GM23248 (cell line): ENCODE data around the gene FAM187B. TPM values are rescaled to one million over a fixed set of nuclear protein-coding genes. Genes with fewer than 3 reads are reported as not detected.

Experiments
- DNase-seq: peaks from one replicate; pipeline ENCODE4 v3.0.0-alpha.2; 2015
- H2AFZ ChIP-seq: fragments of 200-600 bp; sonication (generic); 2 replicates; pipeline ENCODE4 v1.6.1; 2016; ENCODE audit warnings: antibody characterized with exemption
- H3F3A ChIP-seq: fragments of 200-600 bp; sonication (generic); 2 replicates; pipeline ENCODE4 v1.6.1; 2016; ENCODE audit warnings: mild to moderate bottlenecking, antibody characterized with exemption, mixed run types; ENCODE audit not compliant: insufficient read depth
- H3K27ac ChIP-seq: fragments of 200-600 bp; sonication (generic); 2 replicates; pipeline ENCODE4 v1.5.1; 2016; ENCODE audit warnings: mild to moderate bottlenecking
- H3K27me3 ChIP-seq: fragments of 200-600 bp; sonication (generic); replicated peaks from 2 replicates; pipeline ENCODE4 v1.6.1; 2016; ENCODE audit warnings: mild to moderate bottlenecking; ENCODE audit not compliant: insufficient read depth
- H3K36me3 ChIP-seq: fragments of 200-600 bp; sonication (generic); 2 replicates; pipeline ENCODE4 v1.6.1; 2016; ENCODE audit warnings: low read depth, mild to moderate bottlenecking
- H3K4me1 ChIP-seq: fragments of 200-600 bp; sonication (generic); 2 replicates; pipeline ENCODE4 v1.6.1; 2016; ENCODE audit warnings: mild to moderate bottlenecking; ENCODE audit not compliant: insufficient read depth
- H3K4me2 ChIP-seq: fragments of 200-600 bp; sonication (generic); one replicate; pipeline ENCODE4 v1.6.1; 2016; ENCODE audit warnings: mild to moderate bottlenecking; ENCODE audit not compliant: unreplicated experiment
- H3K4me3 ChIP-seq: fragments of 200-600 bp; sonication (generic); 2 replicates; pipeline ENCODE4 v1.5.1; 2016; ENCODE audit warnings: mild to moderate bottlenecking
- H3K79me2 ChIP-seq: fragments of 200-600 bp; sonication (generic); 2 replicates; pipeline ENCODE4 v1.6.1; 2016; ENCODE audit warnings: mild to moderate bottlenecking; ENCODE audit not compliant: insufficient read depth
- H3K9ac ChIP-seq: fragments of 200-600 bp; sonication (generic); 2 replicates; pipeline ENCODE4 v1.6.1; 2016; ENCODE audit warnings: mild to moderate bottlenecking
- H3K9me2 ChIP-seq: fragments of 200-600 bp; sonication (generic); 2 replicates; pipeline ENCODE4 v1.6.1; 2016; ENCODE audit warnings: mixed run types, mild to moderate bottlenecking, moderate library complexity; ENCODE audit not compliant: insufficient read depth
- H3K9me3 ChIP-seq: fragments of 200-600 bp; sonication (generic); one replicate; pipeline ENCODE4 v1.6.1; 2017; ENCODE audit warnings: low read depth
- H4K20me1 ChIP-seq: fragments of 200-600 bp; sonication (generic); 2 replicates; pipeline ENCODE4 v1.6.0; 2016; ENCODE audit not compliant: insufficient read depth
- EZH2 ChIP-seq: fragments of 200-600 bp; sonication (generic); IDR thresholded peaks from 2 replicates; pipeline ENCODE4 v1.6.1; 2018; ENCODE audit warnings: antibody characterized with exemption, mild to moderate bottlenecking; ENCODE audit not compliant: insufficient read depth, poor library complexity, severe bottlenecking
- EZH2phosphoT487 ChIP-seq: fragments of 200-600 bp; sonication (generic); IDR thresholded peaks from 2 replicates; pipeline ENCODE4 v1.6.1; 2018; ENCODE audit warnings: antibody characterized with exemption, moderate library complexity, mild to moderate bottlenecking, low read depth; ENCODE audit not compliant: insufficient read depth
- WGBS, 2 experiments: methylation state at CpG; one replicate each; pipeline ENCODE4 v1.1.6; 2015 to 2017; ENCODE audit warnings: low lambda C conversion rate in 2 of 2, low coverage in 1 of 2; ENCODE audit errors: missing lambda C conversion rate in 2 of 2; 5-methylcytosine and 5-hydroxymethylcytosine counted together
- in situ Hi-C: fragments of 300-500 bp; cut with MboI; formaldehyde crosslinking; loops from 2 replicates; pipeline ENCODE4 v1.15.0; 2020
- polyA plus RNA-seq: library from polyadenylated mRNA; unstranded; fragments of >200 nt; fragmentation: Nextera tagmentation; extraction: Ambion mirVana; gene quantifications from 2 replicates; pipeline ENCODE4 v1.2.1, GENCODE V29; 2016
- total RNA-seq: library from RNA; depleted of rRNA; stranded (reverse); fragments of >200 nt; shearing (Covaris generic); gene quantifications from 2 replicates; pipeline ENCODE4 v1.2.3, GENCODE V29; 2014

FAM187B gene
- total and polyA plus RNA-seq, 2 experiments from 2014 or later: not detected

DNA sequence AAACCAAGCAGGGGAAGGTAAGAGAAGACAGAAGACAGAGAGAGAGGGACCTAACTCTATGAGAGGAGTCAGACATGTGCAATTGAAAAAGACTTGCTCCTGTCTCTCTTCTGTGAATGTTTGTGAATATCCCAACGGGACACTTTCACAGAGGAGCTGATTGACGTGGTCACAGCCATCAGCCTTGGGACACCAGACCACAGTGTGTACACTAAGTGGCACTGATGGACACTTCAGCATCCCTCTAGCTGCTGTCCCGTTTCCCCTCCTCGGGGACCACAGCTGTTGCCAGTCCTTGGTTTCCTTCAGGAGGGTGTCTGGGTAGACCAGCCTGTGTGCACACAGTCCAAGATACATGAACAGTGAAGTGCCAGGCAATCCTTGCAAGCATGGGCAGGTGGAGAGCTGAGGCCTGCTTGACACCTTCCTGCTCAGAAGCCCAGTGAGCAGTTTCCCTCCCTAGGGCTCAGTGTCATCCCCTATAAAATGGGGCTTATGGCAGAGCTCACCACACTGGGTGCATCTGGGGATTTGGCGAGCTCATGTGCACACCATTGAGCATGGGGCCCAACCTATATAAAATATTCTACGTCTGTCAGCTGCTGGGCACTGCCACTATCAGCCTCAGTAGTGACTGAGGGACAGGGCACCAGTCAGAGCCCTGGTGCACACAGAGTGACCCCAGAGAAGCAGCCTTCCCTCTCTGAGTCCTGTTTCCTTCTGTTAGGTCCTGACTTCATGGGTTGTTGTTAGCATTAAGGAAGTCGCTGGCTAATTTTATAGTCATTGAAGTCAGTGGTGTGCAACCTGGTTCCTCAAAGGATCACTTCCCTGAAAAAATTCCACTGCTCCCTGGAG, 36.0 kb upstream of the FAM187B start:
- H3K27ac ChIP-seq: no peak overlapping the region

DNA sequence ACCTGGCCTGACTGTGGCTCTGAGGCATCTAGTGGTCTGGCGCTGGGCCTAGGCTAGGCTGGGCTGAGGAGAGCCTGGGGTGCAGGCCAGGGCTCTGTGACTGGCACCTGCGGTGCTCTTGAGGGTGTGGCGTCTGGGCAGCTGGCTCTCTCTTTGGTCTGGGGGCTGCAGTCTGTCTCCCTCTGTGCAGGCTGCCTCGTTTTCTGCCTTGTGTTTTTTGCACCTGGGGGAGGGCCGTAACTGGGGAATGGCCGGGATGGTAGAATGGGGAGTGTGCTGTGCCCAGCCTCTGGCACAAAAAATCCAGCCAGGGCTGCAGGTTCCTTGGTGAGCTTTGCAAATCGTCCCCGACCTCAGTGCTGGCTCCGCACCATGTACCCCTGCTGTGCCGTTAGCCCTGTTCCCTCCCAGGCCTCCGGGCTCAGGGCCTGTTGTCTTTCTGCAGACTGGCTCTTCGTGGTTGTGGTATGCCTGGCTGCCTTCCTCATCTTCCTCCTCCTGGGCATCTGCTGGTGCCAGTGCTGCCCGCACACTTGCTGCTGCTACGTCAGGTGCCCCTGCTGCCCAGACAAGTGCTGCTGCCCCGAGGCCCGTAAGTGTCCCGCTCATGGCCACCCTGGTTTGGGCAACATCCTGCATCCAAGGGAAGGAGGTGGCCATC, 33.7 kb upstream of the FAM187B start:
- no peak overlapping the region for H3K4me2 ChIP-seq
- WGBS, 2 experiments: 35 to 38% methylated on average over 16 to 17 of the region's 17 CpGs
- no peak overlapping the region for H2AFZ ChIP-seq
- H3K79me2 ChIP-seq: peaks cover 5% of the 10 kb centered on the region
- no peaks in the 10 kb centered on the region for H3K9me2 ChIP-seq
- no peaks in the 10 kb centered on the region for H4K20me1 ChIP-seq
- peaks cover 9% of the 10 kb centered on the region; the same call in 1 of the 2 replicates for H3K27me3 ChIP-seq
- TF ChIP-seq EZH2phosphoT487 (no peak), EZH2 (no peak)
- in situ Hi-C loops: no loop called here
- no peak overlapping the region for H3K9ac ChIP-seq
- H3F3A ChIP-seq: no peaks in the 10 kb centered on the region
- H3K36me3 ChIP-seq: no peaks in the 10 kb centered on the region
- no peaks in the 10 kb centered on the region for H3K9me3 ChIP-seq
- H3K27ac ChIP-seq: no peak overlapping the region
- H3K4me1 ChIP-seq: no peaks in the 10 kb centered on the region
- DNase-seq: no peak
- no peak overlapping the region for H3K4me3 ChIP-seq

More for the DNA sequence above, 36.0 kb upstream of the FAM187B start:
- Histone ChIP-seq H4K20me1 (no peaks in the 10 kb centered on the region), H3K79me2 (peaks cover 11% of the 10 kb centered on the region), H3K9ac (no peak overlapping the region), H2AFZ (no peak overlapping the region), H3K27me3 (peaks cover 9% of the 10 kb centered on the region; the same call in 1 of the 2 replicates), H3K36me3 (no peaks in the 10 kb centered on the region), H3K9me2 (no peaks in the 10 kb centered on the region), H3K4me2 (no peak overlapping the region), H3F3A (no peaks in the 10 kb centered on the region), H3K4me3 (no peak overlapping the region), H3K4me1 (no peaks in the 10 kb centered on the region), H3K9me3 (no peaks in the 10 kb centered on the region)
- no peak for TF ChIP-seq EZH2
- no peak for TF ChIP-seq EZH2phosphoT487
- WGBS, 2 experiments: 58 to 59% methylated on average over 7 of the region's 7 CpGs
- in situ Hi-C loops: no loop called here
- no peak for DNase-seq

DNA sequence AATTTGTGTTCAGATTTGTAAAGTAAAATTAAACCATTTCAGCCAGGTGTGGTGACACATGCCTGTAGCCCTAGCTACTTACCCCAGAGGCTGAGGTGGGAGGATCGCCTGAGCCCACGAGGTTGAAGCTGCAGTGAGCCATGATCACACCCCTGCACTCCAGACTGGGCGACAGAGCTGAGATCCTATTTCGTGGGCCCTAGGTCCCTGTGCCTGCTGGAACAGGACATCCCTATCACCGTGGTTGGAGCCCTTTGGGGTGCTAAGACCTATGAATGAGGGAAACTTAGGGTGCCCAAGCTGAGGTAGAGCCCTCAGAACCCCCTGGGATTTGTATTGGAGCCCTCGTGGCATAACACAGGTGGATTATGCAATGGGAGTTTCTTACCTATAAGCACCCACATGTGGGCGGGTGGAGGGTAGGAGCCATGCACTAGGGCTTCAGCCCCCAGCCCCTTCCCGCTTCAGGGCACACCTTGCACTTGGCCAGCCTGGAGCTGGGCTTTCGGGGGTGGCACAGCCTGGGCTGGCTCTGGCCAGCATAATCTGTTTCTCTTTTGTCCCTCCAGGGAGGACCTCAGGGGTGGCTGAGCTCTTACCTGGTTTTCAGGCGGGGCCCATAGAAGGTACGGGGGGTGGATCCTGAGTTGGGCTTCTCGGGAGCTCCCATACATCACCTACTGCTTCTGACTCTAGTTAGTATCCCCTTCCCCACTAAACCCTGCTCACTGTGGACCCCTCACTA, 33.0 kb upstream of the FAM187B start:
- 47 to 51% methylated on average over 12 of the region's 12 CpGs for WGBS, 2 experiments
- H4K20me1 ChIP-seq: no peaks in the 10 kb centered on the region
- 0 out of 2 replicates have a peak, but pooled peaks cover 1% of the 10 kb centered on the region for H3K79me2 ChIP-seq
- no peak for TF ChIP-seq EZH2
- TF ChIP-seq EZH2phosphoT487: no peak
- no peak overlapping the region for H3K4me3 ChIP-seq
- no peaks in the 10 kb centered on the region for H3K9me2 ChIP-seq
- H3F3A ChIP-seq: no peaks in the 10 kb centered on the region
- no peak overlapping the region for H3K4me2 ChIP-seq
- no peaks in the 10 kb centered on the region for H3K4me1 ChIP-seq
- no peaks in the 10 kb centered on the region for H3K36me3 ChIP-seq
- H3K27me3 ChIP-seq: peaks cover 9% of the 10 kb centered on the region; the same call in 1 of the 2 replicates
- no peaks in the 10 kb centered on the region for H3K9me3 ChIP-seq
- DNase-seq: no peak
- in situ Hi-C loops: no loop called here
- no peak overlapping the region for H3K9ac ChIP-seq
- H3K27ac ChIP-seq: no peak overlapping the region
- H2AFZ ChIP-seq: no peak overlapping the region

DNA sequence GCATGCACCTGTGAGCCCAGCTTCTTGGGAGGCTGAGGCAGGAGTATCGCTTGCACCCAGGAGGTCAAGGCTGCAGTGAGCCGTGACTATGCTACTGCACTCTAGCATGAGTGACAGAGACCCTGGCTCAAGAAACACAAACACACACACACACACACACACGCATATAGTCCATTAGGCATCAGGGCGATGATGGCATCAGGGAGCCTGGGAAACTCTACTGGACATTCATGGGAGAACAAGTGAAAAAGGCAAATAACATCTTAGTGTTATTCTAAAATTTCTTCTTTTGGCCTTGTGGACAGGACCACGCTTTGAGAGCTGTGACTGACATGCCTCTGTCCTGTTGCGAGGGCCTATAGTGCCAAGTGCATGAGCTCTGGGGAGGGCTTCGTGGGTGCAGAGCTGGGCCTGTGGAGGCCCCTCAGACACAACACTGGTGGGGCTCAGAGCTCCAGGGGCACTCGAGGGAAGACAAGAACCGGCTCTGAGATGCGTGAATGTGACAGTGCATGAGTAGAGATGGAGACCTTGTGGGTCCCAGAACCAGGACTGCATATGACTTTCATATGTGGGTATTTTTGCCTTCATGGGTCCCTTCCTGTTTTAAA, 32.3 kb upstream of the FAM187B start:
- H3K9me3 ChIP-seq: no peaks in the 10 kb centered on the region
- no peak overlapping the region for H3K4me3 ChIP-seq
- no peak overlapping the region for H2AFZ ChIP-seq
- H3K4me2 ChIP-seq: no peak overlapping the region
- TF ChIP-seq EZH2: no peak
- no peak for TF ChIP-seq EZH2phosphoT487
- H4K20me1 ChIP-seq: no peaks in the 10 kb centered on the region
- in situ Hi-C loops: no loop called here
- no peaks in the 10 kb centered on the region for H3K4me1 ChIP-seq
- no peak for DNase-seq
- no peaks in the 10 kb centered on the region for H3K79me2 ChIP-seq
- H3K27me3 ChIP-seq: peaks cover 9% of the 10 kb centered on the region; the same call in 1 of the 2 replicates
- no peaks in the 10 kb centered on the region for H3K9me2 ChIP-seq
- H3K27ac ChIP-seq: no peak overlapping the region
- no peaks in the 10 kb centered on the region for H3F3A ChIP-seq
- H3K9ac ChIP-seq: no peak overlapping the region
- 40 to 46% methylated on average over 10 of the region's 10 CpGs for WGBS, 2 experiments
- H3K36me3 ChIP-seq: no peaks in the 10 kb centered on the region
